Coronary artery (tissue), 2 donors: ENCODE data around the gene MGAT4A.

Experiments
- DNase-seq: peaks from one replicate; pipeline ENCODE4 v3.0.0-alpha.2; 2017; ENCODE audit warnings: low spot score
- H3K27ac ChIP-seq, 2 donors: fragments of 200-600 bp; sonication (generic); one replicate each; pipeline ENCODE4 v1.5.1; 2016 to 2019
- H3K4me3 ChIP-seq: fragments of 200-600 bp; sonication (generic); 2 replicates; pipeline ENCODE4 v1.5.1; 2016; ENCODE audit warnings: mild to moderate bottlenecking, moderate library complexity
- TF ChIP-seq, protein P1 (sequence below): fragments of 200-600 bp; sonication (generic); IDR thresholded peaks from one replicate; pipeline ENCODE4 v1.5.1; 2019; ENCODE audit warnings: antibody characterized with exemption

The MGAT4A gene

DNA sequence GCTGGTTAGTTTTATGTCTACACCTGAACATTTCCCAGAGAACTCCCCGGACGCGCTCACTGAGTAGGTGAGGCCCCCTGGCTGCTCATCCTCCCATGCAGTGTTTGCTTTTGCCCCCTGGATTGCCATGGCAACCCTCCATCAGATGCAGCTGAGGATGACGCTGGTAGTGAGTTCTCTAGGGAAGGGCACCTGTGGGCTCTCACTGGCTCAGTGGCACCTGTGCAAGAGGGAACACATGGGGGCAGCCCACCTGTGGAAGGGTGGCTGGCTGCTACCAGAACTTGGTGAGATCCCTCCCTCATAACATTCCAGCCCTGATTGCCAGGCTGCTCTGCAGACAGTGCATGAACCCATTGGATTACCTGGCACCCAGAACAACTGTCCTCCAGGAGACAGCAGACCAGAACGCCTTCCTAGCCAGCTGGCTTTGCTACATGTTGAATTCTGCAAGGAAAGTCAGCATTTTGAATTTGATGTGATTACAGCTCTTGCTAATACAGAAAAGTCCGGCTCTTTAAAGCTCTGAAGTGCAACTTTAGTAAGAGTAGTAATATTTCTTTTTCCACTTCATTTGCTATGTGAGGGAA, 144.3 kb downstream of the MGAT4A start:
- TF ChIP-seq, protein P1, sequence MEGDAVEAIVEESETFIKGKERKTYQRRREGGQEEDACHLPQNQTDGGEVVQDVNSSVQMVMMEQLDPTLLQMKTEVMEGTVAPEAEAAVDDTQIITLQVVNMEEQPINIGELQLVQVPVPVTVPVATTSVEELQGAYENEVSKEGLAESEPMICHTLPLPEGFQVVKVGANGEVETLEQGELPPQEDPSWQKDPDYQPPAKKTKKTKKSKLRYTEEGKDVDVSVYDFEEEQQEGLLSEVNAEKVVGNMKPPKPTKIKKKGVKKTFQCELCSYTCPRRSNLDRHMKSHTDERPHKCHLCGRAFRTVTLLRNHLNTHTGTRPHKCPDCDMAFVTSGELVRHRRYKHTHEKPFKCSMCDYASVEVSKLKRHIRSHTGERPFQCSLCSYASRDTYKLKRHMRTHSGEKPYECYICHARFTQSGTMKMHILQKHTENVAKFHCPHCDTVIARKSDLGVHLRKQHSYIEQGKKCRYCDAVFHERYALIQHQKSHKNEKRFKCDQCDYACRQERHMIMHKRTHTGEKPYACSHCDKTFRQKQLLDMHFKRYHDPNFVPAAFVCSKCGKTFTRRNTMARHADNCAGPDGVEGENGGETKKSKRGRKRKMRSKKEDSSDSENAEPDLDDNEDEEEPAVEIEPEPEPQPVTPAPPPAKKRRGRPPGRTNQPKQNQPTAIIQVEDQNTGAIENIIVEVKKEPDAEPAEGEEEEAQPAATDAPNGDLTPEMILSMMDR, result no peak
- Histone ChIP-seq H3K27ac (no peak overlapping the region), H3K4me3 (no peak overlapping the region)
- DNase-seq, result no peak

DNA sequence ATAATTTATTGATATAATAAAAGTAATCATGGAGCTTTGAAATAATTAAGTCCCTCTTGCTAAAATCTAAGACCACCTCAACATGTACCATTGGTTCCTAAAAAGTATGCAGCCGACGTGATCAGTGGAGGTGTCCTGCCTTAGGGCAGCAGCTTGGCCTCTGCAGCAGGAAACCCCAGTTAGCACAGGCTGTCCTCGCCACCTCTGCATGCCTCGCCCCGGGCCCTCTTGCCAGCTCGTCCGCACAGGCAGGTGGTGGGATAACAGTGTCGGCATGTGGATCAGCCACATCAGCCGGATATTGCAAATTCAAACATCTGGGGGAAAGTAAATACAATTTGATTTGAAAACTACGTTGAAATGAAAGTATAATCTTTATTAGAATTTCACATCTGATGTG, 145.5 kb downstream of the MGAT4A start:
- Histone ChIP-seq H3K4me3 (no peak overlapping the region), H3K27ac (no peak overlapping the region)
- TF ChIP-seq, protein P1, result no peak

DNA sequence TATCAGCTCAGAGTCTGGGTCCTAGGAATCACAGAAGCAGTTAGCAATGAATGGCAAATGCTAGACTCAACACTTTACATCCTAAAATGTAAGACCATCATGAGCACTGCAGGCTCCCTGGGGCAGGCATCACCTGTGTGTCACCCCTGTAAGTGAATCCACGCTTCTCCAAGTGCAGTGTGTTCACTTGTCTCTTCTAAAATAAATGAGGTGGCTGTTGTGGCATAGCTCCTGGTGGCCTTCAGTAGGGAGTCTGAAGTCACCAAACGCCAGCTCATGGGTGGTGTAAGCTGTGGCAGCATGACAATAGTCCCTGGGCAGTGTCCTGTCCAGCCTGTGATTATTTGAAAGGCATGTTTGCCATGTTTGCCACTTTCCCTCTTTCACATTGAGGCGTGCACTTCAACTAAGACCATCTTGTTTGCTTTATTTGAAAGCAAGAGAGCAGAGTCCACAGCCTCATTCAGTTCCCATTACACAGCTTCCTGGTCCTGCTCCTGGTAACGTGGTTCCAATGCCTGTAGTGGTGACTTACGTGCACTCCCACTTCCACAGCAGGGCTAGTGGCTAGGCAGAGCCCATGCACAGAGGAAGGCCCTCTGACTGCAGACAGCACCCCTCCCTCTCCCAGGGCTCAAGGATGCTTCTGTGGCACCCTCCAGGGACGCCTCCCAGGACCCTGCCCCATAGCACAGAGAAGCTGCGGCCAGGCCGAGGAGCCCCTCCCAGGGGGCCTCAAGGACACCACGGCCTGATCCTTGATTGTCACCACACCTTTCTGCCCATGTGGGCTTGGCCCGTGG, 146.9 kb downstream of the MGAT4A start:
- Histone ChIP-seq H3K4me3 (no peak overlapping the region), H3K27ac (no peak overlapping the region)
- peak; percentile 69 for DNase-seq
- TF ChIP-seq, protein P1, result no peak

More for the DNA sequence above, 145.5 kb downstream of the MGAT4A start:
- peak; percentile 41 for DNase-seq

DNA sequence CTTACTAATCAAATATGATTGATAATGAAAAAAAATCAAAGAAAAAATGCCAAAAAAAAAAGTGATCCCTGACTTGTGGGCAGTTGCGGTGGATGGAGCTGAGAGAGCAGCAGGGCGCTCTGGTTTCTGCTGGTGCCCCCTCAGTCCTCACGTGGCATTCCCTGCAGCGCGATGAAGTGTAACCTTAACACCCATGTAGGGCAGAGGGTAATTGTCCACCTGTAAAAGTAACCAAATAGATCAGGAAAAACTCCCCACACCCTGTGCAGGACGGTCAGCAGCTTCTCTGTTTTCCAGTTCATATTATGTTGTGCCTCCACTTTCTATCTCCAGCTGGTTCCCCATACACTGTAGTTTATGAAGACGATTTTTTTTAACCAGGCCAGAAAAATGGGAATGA, 147.7 kb downstream of the MGAT4A start:
- DNase-seq, result no peak
- no peak overlapping the region for H3K27ac ChIP-seq
- TF ChIP-seq, protein P1, result no peak
- H3K4me3 ChIP-seq, result no peak overlapping the region

GRCh38 chr2:98582523-98582922, 148.4 kb downstream of the MGAT4A start:
- TF ChIP-seq, protein P1, result no peak
- no peak for DNase-seq
- Histone ChIP-seq H3K27ac (no peak overlapping the region), H3K4me3 (no peak overlapping the region)

- peak; percentile 60 for DNase-seq
These were observed 150.2 kb downstream of the MGAT4A start for GRCh38 chr2:98580656-98581284.

More at GRCh38 chr2:98580656-98581284, 150.2 kb downstream of the MGAT4A start:
- TF ChIP-seq, protein P1, result no peak
- no peak overlapping the region for H3K27ac ChIP-seq
- H3K4me3 ChIP-seq, result no peak overlapping the region
